Fibroblast of lung (primary cell): ENCODE measurements around the gene CCT8L2. TPM values are rescaled to one million over a fixed set of nuclear protein-coding genes. Genes with fewer than 3 reads are reported as not detected.
"Not testable (repeated sequence)": the region's sequence is repeated elsewhere in the genome, so short reads cannot be mapped to it uniquely, and the experiment has no call there.

Source experiments
- DNase-seq, 2 donors: peaks; one replicate each; pipeline versions ENCODE4 v3.0.0 to v3.0.0-alpha.2; 2010; ENCODE audit warnings: low read depth in 2 of 2
- H2AFZ ChIP-seq: 2 replicates; pipeline ENCODE4 v1.5.1; 2012; ENCODE audit warnings: low read length, control low read depth, inconsistent platforms
- H3K27ac ChIP-seq: 2 replicates; pipeline ENCODE4 v1.5.1; 2011; ENCODE audit warnings: low read length, control low read depth; ENCODE audit not compliant: insufficient read depth
- H3K27me3 ChIP-seq: 2 replicates; pipeline ENCODE4 v1.5.1; 2011; ENCODE audit warnings: mild to moderate bottlenecking, low read length; ENCODE audit not compliant: control insufficient read depth, insufficient read depth
- H3K36me3 ChIP-seq: 2 replicates; pipeline ENCODE4 v1.5.1; 2011; ENCODE audit warnings: low read length; ENCODE audit not compliant: control insufficient read depth, insufficient read depth
- H3K4me1 ChIP-seq: 2 replicates; pipeline ENCODE4 v1.5.1; 2011; ENCODE audit warnings: low read length; ENCODE audit not compliant: control insufficient read depth, insufficient read depth; ENCODE audit errors: extremely low read depth
- H3K4me2 ChIP-seq: 2 replicates; pipeline ENCODE4 v1.5.1; 2011; ENCODE audit warnings: low read length, control low read depth; ENCODE audit not compliant: insufficient read depth; ENCODE audit errors: extremely low read depth
- H3K4me3 ChIP-seq, 4 experiments: fragments of 200-600 bp in 1 of 4; sonication (generic) in 1 of 4; replicated peaks in 1 of 4; 2 replicates each; pipeline ENCODE4 v1.5.1; 2011 to 2016; ENCODE audit warnings: low read length in 4 of 4, low read depth in 3 of 4, mild to moderate bottlenecking in 3 of 4, control low read depth in 2 of 4, inconsistent platforms in 1 of 4, mixed read lengths in 1 of 4; ENCODE audit not compliant: insufficient read depth in 1 of 4; ENCODE audit errors: control extremely low read depth in 1 of 4
- H3K79me2 ChIP-seq: 2 replicates; pipeline ENCODE4 v1.5.1; 2012; ENCODE audit warnings: mild to moderate bottlenecking, low read length, inconsistent platforms; ENCODE audit not compliant: control insufficient read depth, insufficient read depth
- H3K9ac ChIP-seq: 2 replicates; pipeline ENCODE4 v1.5.1; 2011; ENCODE audit warnings: mild to moderate bottlenecking, low read length, control low read depth; ENCODE audit not compliant: insufficient read depth
- H3K9me3 ChIP-seq: 2 replicates; pipeline ENCODE4 v1.5.1; 2012; ENCODE audit warnings: low read depth, low read length; ENCODE audit not compliant: control insufficient read depth, insufficient read depth
- H4K20me1 ChIP-seq: 2 replicates; pipeline ENCODE4 v1.5.1; 2011; ENCODE audit warnings: low read length; ENCODE audit not compliant: control insufficient read depth, insufficient read depth; ENCODE audit errors: extremely low read depth
- polyA minus RNA-seq: library from RNA; depleted of rRNA, polyadenylated mRNA; stranded (reverse); fragments of >200 nt; gene quantifications from 2 replicates; pipeline ENCODE4 v1.2.3, GENCODE V29; 2011; ENCODE audit warnings: low replicate concordance
- polyA plus RNA-seq, 2 donors: library from polyadenylated mRNA; depleted of rRNA in 1 of 2; stranded (reverse) in 1 of 2; unstranded in 1 of 2; fragments of >200 nt; gene quantifications; 2 replicates each; pipeline ENCODE4 v1.2.1, GENCODE V29; 2011 to 2012; ENCODE audit warnings: missing spikeins in 1 of 2
- total RNA-seq: library from RNA; depleted of rRNA; stranded (reverse); fragments of >200 nt; gene quantifications from 2 replicates; pipeline ENCODE4 v1.2.1, GENCODE V29; 2014

Gene CCT8L2, protein sequence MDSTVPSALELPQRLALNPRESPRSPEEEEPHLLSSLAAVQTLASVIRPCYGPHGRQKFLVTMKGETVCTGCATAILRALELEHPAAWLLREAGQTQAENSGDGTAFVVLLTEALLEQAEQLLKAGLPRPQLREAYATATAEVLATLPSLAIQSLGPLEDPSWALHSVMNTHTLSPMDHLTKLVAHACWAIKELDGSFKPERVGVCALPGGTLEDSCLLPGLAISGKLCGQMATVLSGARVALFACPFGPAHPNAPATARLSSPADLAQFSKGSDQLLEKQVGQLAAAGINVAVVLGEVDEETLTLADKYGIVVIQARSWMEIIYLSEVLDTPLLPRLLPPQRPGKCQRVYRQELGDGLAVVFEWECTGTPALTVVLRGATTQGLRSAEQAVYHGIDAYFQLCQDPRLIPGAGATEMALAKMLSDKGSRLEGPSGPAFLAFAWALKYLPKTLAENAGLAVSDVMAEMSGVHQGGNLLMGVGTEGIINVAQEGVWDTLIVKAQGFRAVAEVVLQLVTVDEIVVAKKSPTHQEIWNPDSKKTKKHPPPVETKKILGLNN
- total RNA-seq, result not detected in 2 replicates
- not detected in 2 replicates for polyA plus RNA-seq
- not detected in 2 replicates for polyA plus RNA-seq (2012)
- not detected in 2 replicates for polyA minus RNA-seq

DNA sequence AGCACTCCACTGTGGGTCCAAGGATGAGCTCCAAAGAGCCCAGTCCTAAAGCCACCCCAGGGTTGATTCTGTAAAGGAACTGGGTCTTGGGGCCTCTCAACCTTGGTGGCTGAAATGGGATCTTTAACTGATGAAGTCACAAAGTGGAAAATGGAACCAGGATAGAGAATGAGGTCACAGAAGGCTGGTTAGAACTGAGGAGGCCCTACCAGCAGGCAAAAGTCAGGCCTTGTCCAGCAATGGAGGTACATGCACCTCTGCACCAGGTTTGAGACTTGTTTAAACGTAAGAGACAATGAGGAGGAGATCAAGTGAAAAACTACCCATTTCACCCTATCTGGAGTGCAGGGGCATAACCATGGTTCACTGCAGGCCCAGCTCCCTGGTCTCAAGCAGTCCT, at the start of gene CCT8L2:
CCT8L2 (minus strand) TSS at position 101 of the 400 bp plus-strand sequence. CDS start 260 bp downstream, outside the sequence.
- H2AFZ ChIP-seq, H3K4me1 ChIP-seq, H3K9ac ChIP-seq, H4K20me1 ChIP-seq, H3K4me3 ChIP-seq, H3K9me3 ChIP-seq, H3K27me3 ChIP-seq, DNase-seq, H3K36me3 ChIP-seq, H3K4me2 ChIP-seq, H3K27ac ChIP-seq, H3K79me2 ChIP-seq: not testable (repeated sequence)

GRCh38 chr22:16635442-16635841, 42.8 kb upstream of the CCT8L2 start:
- not testable (repeated sequence) for H3K4me2 ChIP-seq, DNase-seq, H3K27ac ChIP-seq, H3K36me3 ChIP-seq, H3K4me3 ChIP-seq, H2AFZ ChIP-seq, H4K20me1 ChIP-seq, H3K4me1 ChIP-seq, H3K79me2 ChIP-seq, H3K9ac ChIP-seq, H3K9me3 ChIP-seq, H3K27me3 ChIP-seq

DNA sequence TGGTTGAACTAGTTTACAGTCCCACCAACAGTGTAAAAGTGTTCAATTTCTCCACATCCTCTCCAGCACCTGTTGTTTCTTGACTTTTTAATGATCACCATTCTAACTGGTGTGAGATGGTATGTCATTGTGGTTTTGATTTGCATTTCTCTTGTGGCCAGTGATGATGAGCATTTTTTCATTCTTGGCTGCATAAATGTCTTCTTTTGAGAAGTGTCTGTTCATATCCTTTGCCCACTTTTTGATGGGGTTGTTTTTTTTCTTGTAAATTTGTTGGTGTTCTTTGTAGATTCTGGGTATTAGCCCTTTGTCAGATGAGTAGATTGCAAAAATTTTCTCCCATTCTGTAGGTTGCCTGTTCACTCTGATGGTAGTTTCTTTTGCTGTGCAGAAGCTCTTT, 41.5 kb upstream of the CCT8L2 start:
- H2AFZ ChIP-seq, H3K27ac ChIP-seq, H3K9me3 ChIP-seq, H4K20me1 ChIP-seq, H3K79me2 ChIP-seq, H3K4me2 ChIP-seq, H3K4me3 ChIP-seq, H3K27me3 ChIP-seq, H3K9ac ChIP-seq, DNase-seq, H3K36me3 ChIP-seq, H3K4me1 ChIP-seq: not testable (repeated sequence)

DNA sequence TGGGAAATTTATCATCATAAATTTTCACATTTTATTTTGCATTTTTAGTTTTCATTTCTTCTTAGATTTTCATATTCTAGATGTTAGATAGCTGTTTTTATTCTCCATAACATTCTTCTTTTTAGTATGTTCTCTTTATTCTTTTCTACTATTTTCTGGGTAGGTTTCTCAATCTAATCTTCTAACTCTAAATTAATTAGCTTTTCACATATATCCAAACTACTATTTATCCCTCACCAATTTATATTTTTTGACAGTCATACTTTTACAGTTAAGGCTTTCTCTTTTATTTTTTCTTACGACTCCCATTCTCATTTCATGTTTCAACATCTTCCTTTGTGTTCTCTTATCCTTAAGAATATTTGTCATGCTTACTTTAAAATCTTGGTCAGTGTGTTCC, 35.9 kb upstream of the CCT8L2 start:
- H2AFZ ChIP-seq, H3K4me1 ChIP-seq, H4K20me1 ChIP-seq, H3K4me2 ChIP-seq, H3K4me3 ChIP-seq, H3K79me2 ChIP-seq, H3K9ac ChIP-seq, H3K27me3 ChIP-seq, H3K36me3 ChIP-seq, H3K9me3 ChIP-seq, H3K27ac ChIP-seq, DNase-seq: not testable (repeated sequence)

GRCh38 chr22:16625018-16625417, 32.4 kb upstream of the CCT8L2 start:
- H3K9me3 ChIP-seq, H3K9ac ChIP-seq, H3K79me2 ChIP-seq, H3K4me3 ChIP-seq, H3K36me3 ChIP-seq, H4K20me1 ChIP-seq, H2AFZ ChIP-seq, H3K27me3 ChIP-seq, H3K4me1 ChIP-seq, DNase-seq, H3K4me2 ChIP-seq, H3K27ac ChIP-seq: not testable (repeated sequence)

- not testable (repeated sequence) for H3K9ac ChIP-seq, H2AFZ ChIP-seq, H3K9me3 ChIP-seq, H3K27ac ChIP-seq, H3K36me3 ChIP-seq, H3K79me2 ChIP-seq, H4K20me1 ChIP-seq, DNase-seq, H3K4me3 ChIP-seq, H3K4me2 ChIP-seq, H3K27me3 ChIP-seq, H3K4me1 ChIP-seq
Observed at GRCh38 chr22:16623595-16623994, 31.0 kb upstream of the CCT8L2 start.
